Left renal pelvis (tissue), 4 donors: ENCODE measurements around the gene HIGD1A. TPM values are rescaled to one million over a fixed set of nuclear protein-coding genes. Genes with fewer than 3 reads are reported as not detected.
A peak's percentile ranks its signal among the peaks of the same experiment; 100 is the strongest.

Experiments used
- DNase-seq, 4 donors: peaks; one replicate each; pipeline ENCODE4 v3.0.0-alpha.2; 2013; ENCODE audit warnings: low read depth in 4 of 4, low spot score in 3 of 4
- polyA plus RNA-seq, 4 donors: library from polyadenylated mRNA; unstranded; fragments of 120-200 nt; gene quantifications; one replicate each; pipeline ENCODE4 v1.2.1, GENCODE V29; 2013; ENCODE audit not compliant: insufficient read length in 4 of 4

HIGD1A gene
- polyA plus RNA-seq, 4 donors = 106 to 206 (median 167) TPM

- DNase-seq = no peak
These were observed 2.5 kb downstream of the HIGD1A start for GRCh38 chr3:42801784-42802183.

GRCh38 chr3:42801048-42801620 lies 3.2 kb downstream of the HIGD1A start:
- DNase-seq = no peak

- no peak for DNase-seq
These were observed 4.0 kb downstream of the HIGD1A start for GRCh38 chr3:42800251-42800650.

GRCh38 chr3:42799376-42799775 lies 4.9 kb downstream of the HIGD1A start:
- DNase-seq = no peak

GRCh38 chr3:42796332-42796885 lies 7.9 kb downstream of the HIGD1A start:
- DNase-seq = no peak

GRCh38 chr3:42795621-42796181 lies 8.6 kb downstream of the HIGD1A start:
- DNase-seq = no peak

GRCh38 chr3:42790714-42791229 lies 13.5 kb downstream of the HIGD1A start:
- DNase-seq = no peak

GRCh38 chr3:42786631-42787030 lies 17.7 kb downstream of the HIGD1A start:
- DNase-seq = no peak

- no peak for DNase-seq
These were observed 18.1 kb downstream of the HIGD1A start for GRCh38 chr3:42786212-42786611.

GRCh38 chr3:42780892-42781700 lies 23.2 kb downstream of the HIGD1A start:
- peak in 1 of 4 donors; percentile 59 for DNase-seq

- no peak for DNase-seq
These were observed 23.9 kb downstream of the HIGD1A start for GRCh38 chr3:42780398-42780797.

GRCh38 chr3:42778644-42779043 lies 25.6 kb downstream of the HIGD1A start:
- DNase-seq = no peak

GRCh38 chr3:42773409-42773751 lies 30.9 kb downstream of the HIGD1A start:
- no peak for DNase-seq

- DNase-seq = peak; percentile 90 to 93 (median 92)
These were observed 31.5 kb downstream of the HIGD1A start, which contains the start of gene CCDC13 for GRCh38 chr3:42772670-42773408. CCDC13 (minus strand) TSS chr3:42773253; CDS start chr3:42758345, 14,908 bp downstream.

- DNase-seq = no peak
These were observed 33.0 kb downstream of the HIGD1A start for GRCh38 chr3:42771271-42771670.

- DNase-seq = no peak
These were observed 34.7 kb downstream of the HIGD1A start for GRCh38 chr3:42769477-42770131.

- no peak for DNase-seq
These were observed 39.6 kb downstream of the HIGD1A start for GRCh38 chr3:42764561-42765295.

GRCh38 chr3:42764115-42764514 lies 40.2 kb downstream of the HIGD1A start:
- no peak for DNase-seq

- no peak for DNase-seq
These were observed 41.3 kb downstream of the HIGD1A start for GRCh38 chr3:42763021-42763420.
